Measurements from ENCODE around the gene SRC. TPM values are rescaled to one million over a fixed set of nuclear protein-coding genes. Genes with fewer than 3 reads are reported as not detected.

Gene SRC
- total RNA-seq, 2 experiments from 2014 or later: 5.3 to 6.1 TPM

DNA sequence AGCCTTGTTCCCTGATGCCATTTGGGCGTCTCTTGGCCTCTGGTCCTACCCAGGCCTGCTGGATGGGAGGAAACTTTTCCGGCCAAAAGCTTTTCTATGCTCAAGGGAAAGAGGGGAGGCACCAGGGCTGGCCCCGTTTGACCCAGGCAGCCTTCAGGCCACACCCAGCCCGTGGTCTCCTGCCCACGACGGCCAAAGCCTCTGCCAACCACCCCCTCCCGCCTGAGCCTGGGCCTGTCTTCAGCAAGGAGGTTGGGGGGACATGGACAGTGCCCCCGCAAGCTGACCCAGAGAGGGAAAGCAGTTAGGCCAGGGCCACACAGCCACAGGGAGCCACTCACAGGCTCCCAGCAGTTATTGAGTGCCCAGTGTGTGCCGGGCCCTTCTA, 49.5 kb downstream of the SRC start:
- Mint-ChIP-seq H3K36me3 (no peaks in the 10 kb centered on the region), H3K9me3 (no peaks in the 10 kb centered on the region), H3K4me1 (ENCODE audit: low read depth) (no peaks in the 10 kb centered on the region), H3K4me3 (no peak overlapping the region), H3K27ac (no peak overlapping the region), H3K27me3 (no peaks in the 10 kb centered on the region)
- intact Hi-C loops (cut with micrococcal nuclease): no loop called here
- CTCF ChIA-PET: no interaction called here
- POLR2A ChIA-PET: no interaction called here
- no peak for DNase-seq

GRCh38 chr20:37395921-37396415, 50.0 kb downstream of the SRC start:
- Mint-ChIP-seq H3K27ac (no peak overlapping the region), H3K4me3 (no peak overlapping the region), H3K27me3 (no peaks in the 10 kb centered on the region), H3K36me3 (no peaks in the 10 kb centered on the region), H3K4me1 (ENCODE audit: low read depth) (no peaks in the 10 kb centered on the region), H3K9me3 (no peaks in the 10 kb centered on the region)
- DNase-seq: no peak
- intact Hi-C loops (cut with micrococcal nuclease): no loop called here
- POLR2A ChIA-PET: no interaction called here
- CTCF ChIA-PET: no interaction called here

- H3K4me3 Mint-ChIP-seq: no peak overlapping the region
Observed at GRCh38 chr20:37396416-37397075, 50.6 kb downstream of the SRC start.

DNA sequence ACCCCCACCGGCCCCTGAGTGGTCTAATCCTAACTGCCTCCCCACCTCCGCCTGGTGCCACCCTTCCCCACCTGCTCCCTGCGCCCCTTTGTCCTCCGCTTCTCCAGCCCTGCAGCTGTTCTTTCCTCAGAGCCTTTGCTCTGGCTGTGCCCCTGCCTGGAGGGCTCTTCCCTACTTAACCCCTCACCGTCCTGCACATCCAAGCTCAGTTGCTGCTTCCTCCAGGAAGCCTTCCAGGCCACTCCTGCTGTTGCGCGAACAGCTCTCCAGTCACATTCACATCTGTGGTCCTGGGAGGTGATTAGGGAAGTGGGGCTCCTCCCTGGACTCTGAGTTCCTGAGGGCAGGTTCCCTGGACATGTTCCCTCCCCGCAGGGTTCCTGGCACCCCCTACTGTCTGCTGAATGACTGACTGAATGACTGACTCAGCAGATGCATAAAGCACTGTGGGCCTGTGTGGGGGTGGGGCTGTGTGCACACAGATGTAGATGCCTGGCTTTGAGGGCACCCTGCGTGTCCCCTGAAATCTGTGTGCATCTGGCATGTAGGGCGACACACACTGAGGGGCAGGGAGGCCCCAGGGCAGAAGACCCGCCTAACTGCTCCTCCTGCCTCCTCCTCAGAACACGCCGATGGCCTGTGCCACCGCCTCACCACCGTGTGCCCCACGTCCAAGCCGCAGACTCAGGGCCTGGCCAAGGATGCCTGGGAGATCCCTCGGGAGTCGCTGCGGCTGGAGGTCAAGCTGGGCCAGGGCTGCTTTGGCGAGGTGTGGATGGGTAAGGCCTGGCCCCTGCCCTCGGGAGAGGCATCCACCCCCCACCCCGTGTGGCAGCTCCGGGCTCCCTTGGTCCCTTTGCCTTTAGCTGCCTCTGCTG, 51.4 kb downstream of the SRC start:
- Mint-ChIP-seq H3K4me1 (ENCODE audit: low read depth) (no peaks in the 10 kb centered on the region), H3K9me3 (no peaks in the 10 kb centered on the region), H3K36me3 (no peaks in the 10 kb centered on the region), H3K4me3 (no peak overlapping the region), H3K27me3 (no peaks in the 10 kb centered on the region), H3K27ac (no peak overlapping the region)
- DNase-seq: no peak
- CTCF ChIA-PET: interaction anchor here (0.8 kb wide), 1 partner anchor 128 kb away, joined by 3 read pairs; no protein-coding TSS in a partner anchor
- intact Hi-C loops (cut with micrococcal nuclease): no loop called here
- POLR2A ChIA-PET: no interaction called here

More at GRCh38 chr20:37396416-37397075, 50.6 kb downstream of the SRC start:
- no peaks in the 10 kb centered on the region for H3K36me3 Mint-ChIP-seq
- no peaks in the 10 kb centered on the region for H3K4me1 Mint-ChIP-seq (ENCODE audit: low read depth)
- no peaks in the 10 kb centered on the region for H3K27me3 Mint-ChIP-seq
- no peak for DNase-seq
- H3K9me3 Mint-ChIP-seq: no peaks in the 10 kb centered on the region
- H3K27ac Mint-ChIP-seq: no peak overlapping the region
- CTCF ChIA-PET: no interaction called here
- POLR2A ChIA-PET: no interaction called here
- intact Hi-C loops (cut with micrococcal nuclease): no loop called here

- Mint-ChIP-seq H3K4me3 (no peak overlapping the region), H3K27ac (no peak overlapping the region), H3K9me3 (no peaks in the 10 kb centered on the region), H3K4me1 (ENCODE audit: low read depth) (no peaks in the 10 kb centered on the region), H3K27me3 (no peaks in the 10 kb centered on the region), H3K36me3 (no peaks in the 10 kb centered on the region)
- no peak for DNase-seq
- ChIA-PET POLR2A (no interaction called here), CTCF (interaction anchor here (0.8 kb wide), 1 partner anchor 129 kb away, joined by 3 read pairs; no protein-coding TSS in a partner anchor)
- intact Hi-C loops (cut with micrococcal nuclease): no loop called here
Observed at GRCh38 chr20:37397954-37398749, 52.2 kb downstream of the SRC start.

- POLR2A ChIA-PET: no interaction called here
- intact Hi-C loops (cut with micrococcal nuclease): no loop called here
- CTCF ChIA-PET: interaction anchor here (1.0 kb wide), 1 partner anchor 14 kb away, joined by 5 read pairs; no protein-coding TSS in a partner anchor
- H3K9me3 Mint-ChIP-seq: no peaks in the 10 kb centered on the region
- no peak overlapping the region for H3K27ac Mint-ChIP-seq
- H3K4me1 Mint-ChIP-seq (ENCODE audit: low read depth): no peaks in the 10 kb centered on the region
- DNase-seq: no peak
- no peaks in the 10 kb centered on the region for H3K36me3 Mint-ChIP-seq
- H3K4me3 Mint-ChIP-seq: no peak overlapping the region
- no peaks in the 10 kb centered on the region for H3K27me3 Mint-ChIP-seq
Observed at GRCh38 chr20:37398750-37399621, 53.0 kb downstream of the SRC start.

- Mint-ChIP-seq H3K4me3 (no peak overlapping the region), H3K27me3 (peaks cover 7% of the 10 kb centered on the region), H3K27ac (no peak overlapping the region), H3K36me3 (no peaks in the 10 kb centered on the region), H3K9me3 (no peaks in the 10 kb centered on the region), H3K4me1 (ENCODE audit: low read depth) (peaks cover 9% of the 10 kb centered on the region)
- ChIA-PET POLR2A (no interaction called here), CTCF (no interaction called here)
- intact Hi-C loops (cut with micrococcal nuclease): no loop called here
- DNase-seq: no peak
Observed at GRCh38 chr20:37401282-37401929, 55.5 kb downstream of the SRC start.

GRCh38 chr20:37401930-37402675, 56.2 kb downstream of the SRC start:
- no peak for DNase-seq
- ChIA-PET POLR2A (no interaction called here), CTCF (no interaction called here)
- Mint-ChIP-seq H3K27ac (no peak overlapping the region), H3K9me3 (no peaks in the 10 kb centered on the region), H3K27me3 (peaks cover 7% of the 10 kb centered on the region), H3K36me3 (no peaks in the 10 kb centered on the region), H3K4me3 (no peak overlapping the region), H3K4me1 (ENCODE audit: low read depth) (peaks cover 9% of the 10 kb centered on the region)
- intact Hi-C loops (cut with micrococcal nuclease): no loop called here

- ChIA-PET CTCF (no interaction called here), POLR2A (no interaction called here)
- Mint-ChIP-seq H3K4me1 (ENCODE audit: low read depth) (peaks cover 13% of the 10 kb centered on the region), H3K27me3 (peaks cover 13% of the 10 kb centered on the region), H3K36me3 (no peaks in the 10 kb centered on the region), H3K27ac (no peak overlapping the region), H3K9me3 (no peaks in the 10 kb centered on the region), H3K4me3 (no peak overlapping the region)
- intact Hi-C loops (cut with micrococcal nuclease): no loop called here
- DNase-seq: no peak
Observed at GRCh38 chr20:37403107-37404033, 57.4 kb downstream of the SRC start.

DNA sequence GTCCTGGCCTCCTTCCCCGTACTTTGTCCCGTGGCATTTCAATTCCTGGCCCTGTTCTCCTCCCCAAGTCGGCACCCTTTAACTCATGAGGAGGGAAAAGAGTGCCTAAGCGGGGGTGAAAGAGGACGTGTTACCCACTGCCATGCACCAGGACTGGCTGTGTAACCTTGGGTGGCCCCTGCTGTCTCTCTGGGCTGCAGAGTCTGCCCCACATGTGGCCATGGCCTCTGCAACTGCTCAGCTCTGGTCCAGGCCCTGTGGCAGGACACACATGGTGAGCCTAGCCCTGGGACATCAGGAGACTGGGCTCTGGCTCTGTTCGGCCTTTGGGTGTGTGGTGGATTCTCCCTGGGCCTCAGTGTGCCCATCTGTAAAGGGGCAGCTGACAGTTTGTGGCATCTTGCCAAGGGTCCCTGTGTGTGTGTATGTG, 58.5 kb downstream of the SRC start:
- no peak for DNase-seq
- POLR2A ChIA-PET: interaction anchor here (0.6 kb wide), 1 partner anchor 137 kb away, joined by 6 read pairs; no protein-coding TSS in a partner anchor
- intact Hi-C loops (cut with micrococcal nuclease): no loop called here
- H3K4me1 Mint-ChIP-seq (ENCODE audit: low read depth): peaks cover 13% of the 10 kb centered on the region
- peaks cover 23% of the 10 kb centered on the region for H3K27me3 Mint-ChIP-seq
- CTCF ChIA-PET: no interaction called here
- no peaks in the 10 kb centered on the region for H3K9me3 Mint-ChIP-seq
- H3K27ac Mint-ChIP-seq: no peak overlapping the region
- H3K36me3 Mint-ChIP-seq: no peaks in the 10 kb centered on the region
- H3K4me3 Mint-ChIP-seq: no peak overlapping the region

Data from activated CD4-positive, alpha-beta memory T cell treated with anti-CD3 and anti-CD28 coated beads for 36 hours (primary cell).